Measurements from ENCODE around the gene STXBP6. TPM values are rescaled to one million over a fixed set of nuclear protein-coding genes. Genes with fewer than 3 reads are reported as not detected.

Gene STXBP6
- total RNA-seq, 1 experiment from 2014 or later, result 32.2 TPM

- H3K4me3 ChIP-seq (ENCODE audit: low read depth, low read length), result no peak overlapping the region
- H3K36me3 ChIP-seq (ENCODE audit: control insufficient read depth, insufficient read depth, low read length), result no peaks in the 10 kb centered on the region
- no TSS peak for BruUV-seq (replicated peaks)
- H3K4me1 Mint-ChIP-seq (ENCODE audit: low read depth, unreplicated experiment), result peaks cover 47% of the 10 kb centered on the region
- ChIA-PET CTCF (interaction anchor here (0.5 kb wide), 1 partner anchor 130 kb away, joined by 3 read pairs; no protein-coding TSS in a partner anchor), POLR2A (no interaction called here)
- H3K27me3 Mint-ChIP-seq (ENCODE audit: insufficient read depth, unreplicated experiment), result no peaks in the 10 kb centered on the region
- intact Hi-C loops (cut with micrococcal nuclease; ENCODE audit: unreplicated experiment), result no loop called here
- no peak overlapping the region for H3K4me3 Mint-ChIP-seq (ENCODE audit: unreplicated experiment)
- no peak for TF ChIP-seq CTCF (IDR thresholded peaks at IDR 0.05; ENCODE audit: insufficient read depth in 1 of 2, low read depth in 1 of 2, low read length in 1 of 2, severe bottlenecking in 1 of 2, unreplicated experiment in 1 of 2)
- peaks cover 12% of the 10 kb centered on the region for H3K9me3 ChIP-seq
- peaks cover 39% of the 10 kb centered on the region for H3K9me3 Mint-ChIP-seq (ENCODE audit: unreplicated experiment)
- H3K4me1 ChIP-seq, result peaks cover 20% of the 10 kb centered on the region
- no peaks in the 10 kb centered on the region for H3K27me3 ChIP-seq (replicated peaks; ENCODE audit: control insufficient read depth, insufficient read depth, low read length)
- peak overlapping the region; percentile 35 for H3K27ac Mint-ChIP-seq (ENCODE audit: unreplicated experiment)
- DNase-seq, result no peak
- peaks cover 17% of the 10 kb centered on the region for H3K36me3 Mint-ChIP-seq (ENCODE audit: insufficient read depth, unreplicated experiment)
Observed at GRCh38 chr14:24891987-24892496, 157.9 kb downstream of the STXBP6 start.

GRCh38 chr14:24890716-24891115 lies 159.2 kb downstream of the STXBP6 start:
- POLR2A ChIA-PET, result no interaction called here
- peaks cover 51% of the 10 kb centered on the region for H3K4me1 Mint-ChIP-seq (ENCODE audit: low read depth, unreplicated experiment)
- H3K4me3 ChIP-seq (ENCODE audit: low read depth, low read length), result no peak overlapping the region
- intact Hi-C loops (cut with micrococcal nuclease; ENCODE audit: unreplicated experiment), result no loop called here
- peaks cover 11% of the 10 kb centered on the region for H3K36me3 Mint-ChIP-seq (ENCODE audit: insufficient read depth, unreplicated experiment)
- no peak for DNase-seq
- H3K9me3 Mint-ChIP-seq (ENCODE audit: unreplicated experiment), result peaks cover 39% of the 10 kb centered on the region
- BruUV-seq (replicated peaks), result no TSS peak
- no peaks in the 10 kb centered on the region for H3K27me3 Mint-ChIP-seq (ENCODE audit: insufficient read depth, unreplicated experiment)
- CTCF ChIA-PET, result no interaction called here
- H3K9me3 ChIP-seq, result peaks cover 12% of the 10 kb centered on the region
- peaks cover 30% of the 10 kb centered on the region for H3K4me1 ChIP-seq
- H3K36me3 ChIP-seq (ENCODE audit: control insufficient read depth, insufficient read depth, low read length), result no peaks in the 10 kb centered on the region
- H3K4me3 Mint-ChIP-seq (ENCODE audit: unreplicated experiment), result no peak overlapping the region
- no peak overlapping the region for H3K27ac Mint-ChIP-seq (ENCODE audit: unreplicated experiment)
- no peaks in the 10 kb centered on the region for H3K27me3 ChIP-seq (replicated peaks; ENCODE audit: control insufficient read depth, insufficient read depth, low read length)
- no peak for TF ChIP-seq CTCF (IDR thresholded peaks at IDR 0.05; ENCODE audit: insufficient read depth in 1 of 2, low read depth in 1 of 2, low read length in 1 of 2, severe bottlenecking in 1 of 2, unreplicated experiment in 1 of 2)

- intact Hi-C loops (cut with micrococcal nuclease; ENCODE audit: unreplicated experiment), result loop anchor here (5.0 kb wide), 1 partner anchor 73 kb away; no protein-coding TSS in a partner anchor
- CTCF ChIA-PET, result no interaction called here
- DNase-seq, result no peak
- peaks cover 12% of the 10 kb centered on the region for H3K9me3 ChIP-seq
- Mint-ChIP-seq H3K4me3 (ENCODE audit: unreplicated experiment) (no peak overlapping the region), H3K27ac (ENCODE audit: unreplicated experiment) (no peak overlapping the region), H3K9me3 (ENCODE audit: unreplicated experiment) (peaks cover 39% of the 10 kb centered on the region), H3K36me3 (ENCODE audit: insufficient read depth, unreplicated experiment) (peaks cover 11% of the 10 kb centered on the region), H3K4me1 (ENCODE audit: low read depth, unreplicated experiment) (peaks cover 57% of the 10 kb centered on the region), H3K27me3 (ENCODE audit: insufficient read depth, unreplicated experiment) (no peaks in the 10 kb centered on the region)
- H3K36me3 ChIP-seq (ENCODE audit: control insufficient read depth, insufficient read depth, low read length), result no peaks in the 10 kb centered on the region
- no peaks in the 10 kb centered on the region for H3K27me3 ChIP-seq (replicated peaks; ENCODE audit: control insufficient read depth, insufficient read depth, low read length)
- no TSS peak for BruUV-seq (replicated peaks)
- peaks cover 39% of the 10 kb centered on the region for H3K4me1 ChIP-seq
- no peak overlapping the region for H3K4me3 ChIP-seq (ENCODE audit: low read depth, low read length)
- POLR2A ChIA-PET, result no interaction called here
- no peak for TF ChIP-seq CTCF (IDR thresholded peaks at IDR 0.05; ENCODE audit: insufficient read depth in 1 of 2, low read depth in 1 of 2, low read length in 1 of 2, severe bottlenecking in 1 of 2, unreplicated experiment in 1 of 2)
Observed at GRCh38 chr14:24889843-24890242, 160.1 kb downstream of the STXBP6 start.

Measured in Caco-2 (cell line).